Sigmoid colon (tissue), 3 donors: ENCODE data around the gene ARRB1.

Source experiments
- POLR2A ChIP-seq, 2 donors: fragments of 450-650 bp; IDR thresholded peaks; one replicate each; pipeline ENCODE4 v1.6.1; 2016; ENCODE audit warnings: antibody characterized with exemption in 2 of 2, mild to moderate bottlenecking in 2 of 2, moderate library complexity in 2 of 2
- TF ChIP-seq, protein P1 (sequence below), 4 experiments: fragments of 450-650 bp in 3 of 4; fragments of 200-600 bp in 1 of 4; IDR thresholded peaks; one replicate each; pipeline ENCODE4 v1.5.1; 2016 to 2019; ENCODE audit warnings: antibody characterized with exemption in 4 of 4, mild to moderate bottlenecking in 3 of 4, moderate library complexity in 2 of 4

DNA sequence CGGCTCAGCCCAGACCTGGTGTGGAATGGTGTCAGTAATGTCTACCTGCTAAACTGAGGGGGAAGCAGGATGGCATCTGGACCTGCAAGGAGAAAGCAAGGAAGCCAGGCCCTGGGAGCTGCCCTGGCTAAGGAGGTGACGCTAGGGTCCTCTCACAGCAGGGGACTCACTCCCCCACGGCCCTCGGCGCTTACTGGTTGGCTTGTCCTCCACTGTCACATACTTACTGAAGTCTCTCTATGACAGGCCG, 62.0 kb downstream of the ARRB1 start:
- TF ChIP-seq, protein P1, sequence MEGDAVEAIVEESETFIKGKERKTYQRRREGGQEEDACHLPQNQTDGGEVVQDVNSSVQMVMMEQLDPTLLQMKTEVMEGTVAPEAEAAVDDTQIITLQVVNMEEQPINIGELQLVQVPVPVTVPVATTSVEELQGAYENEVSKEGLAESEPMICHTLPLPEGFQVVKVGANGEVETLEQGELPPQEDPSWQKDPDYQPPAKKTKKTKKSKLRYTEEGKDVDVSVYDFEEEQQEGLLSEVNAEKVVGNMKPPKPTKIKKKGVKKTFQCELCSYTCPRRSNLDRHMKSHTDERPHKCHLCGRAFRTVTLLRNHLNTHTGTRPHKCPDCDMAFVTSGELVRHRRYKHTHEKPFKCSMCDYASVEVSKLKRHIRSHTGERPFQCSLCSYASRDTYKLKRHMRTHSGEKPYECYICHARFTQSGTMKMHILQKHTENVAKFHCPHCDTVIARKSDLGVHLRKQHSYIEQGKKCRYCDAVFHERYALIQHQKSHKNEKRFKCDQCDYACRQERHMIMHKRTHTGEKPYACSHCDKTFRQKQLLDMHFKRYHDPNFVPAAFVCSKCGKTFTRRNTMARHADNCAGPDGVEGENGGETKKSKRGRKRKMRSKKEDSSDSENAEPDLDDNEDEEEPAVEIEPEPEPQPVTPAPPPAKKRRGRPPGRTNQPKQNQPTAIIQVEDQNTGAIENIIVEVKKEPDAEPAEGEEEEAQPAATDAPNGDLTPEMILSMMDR (IDR thresholded peaks at IDR 0.05), result no peak
- TF ChIP-seq POLR2A (IDR thresholded peaks at IDR 0.05), result no peak
